ENCODE data around the gene TTLL10. TPM values are rescaled to one million over a fixed set of nuclear protein-coding genes. Genes with fewer than 3 reads are reported as not detected.

TTLL10 gene
- total RNA-seq, 3 donors from 2014 or later (not counting 1 experiment from before 2014, with no cell fraction given), result 0.23 to 1.7 (median 1.7) TPM

DNA sequence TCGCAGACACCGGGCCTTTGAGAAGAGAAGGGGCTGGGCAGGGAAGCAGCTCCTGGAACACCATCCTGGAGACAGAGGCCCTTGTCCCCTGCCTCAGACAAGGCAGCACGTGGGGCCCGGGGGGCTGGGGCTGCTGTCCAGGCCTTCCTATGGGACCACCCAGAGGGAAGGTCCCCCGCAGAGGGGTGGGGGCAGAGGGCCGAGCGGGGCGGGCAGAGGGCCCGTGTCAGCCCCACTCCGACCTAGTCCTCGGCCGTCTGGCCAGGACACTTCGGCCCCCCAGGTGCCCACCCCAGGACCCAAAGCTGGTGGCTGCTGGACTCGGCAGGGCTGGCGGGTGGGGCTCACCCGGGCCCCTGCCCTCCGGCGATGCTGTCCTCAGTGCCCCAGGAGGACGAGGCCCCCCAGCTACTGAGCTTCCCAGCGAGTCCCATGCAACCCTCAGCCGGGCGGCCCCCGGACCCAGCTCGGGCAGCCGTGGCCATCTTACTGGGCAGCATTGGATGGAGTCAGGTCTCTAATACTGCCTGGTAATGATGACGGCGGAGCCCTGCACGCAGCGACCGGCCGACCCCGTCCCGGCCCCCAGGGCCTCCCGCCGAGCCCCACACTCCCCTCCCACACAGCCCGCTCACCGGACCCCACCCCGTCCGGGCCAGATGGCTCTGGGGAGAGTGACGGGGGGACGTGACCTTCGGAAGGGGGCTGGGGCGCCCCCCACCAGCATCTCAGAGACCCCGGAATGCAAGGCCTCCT lies 6.9 kb upstream of the TTLL10 start:
- no peaks in the 10 kb centered on the region for H3K9me3 Mint-ChIP-seq
- no peak for TF ChIP-seq CTCF (IDR thresholded peaks at IDR 0.05)
- H3K36me3 ChIP-seq (ENCODE audit: control insufficient read depth, insufficient read depth, low read length), result no peaks in the 10 kb centered on the region
- no peaks in the 10 kb centered on the region for H3K9me3 ChIP-seq (ENCODE audit: control insufficient read depth, insufficient read depth, low read length)
- intact Hi-C loops (cut with micrococcal nuclease), result no loop called here
- no peak for DNase-seq
- no peak for ATAC-seq
- no peak overlapping the region for H3K4me3 Mint-ChIP-seq
- WGBS (ENCODE audit: insufficient coverage), result 88% methylated on average over 44 of the region's 44 CpGs
- peak overlapping the region in 1 of 2 donors; percentile 85 for H3K27ac Mint-ChIP-seq
- H3K27ac ChIP-seq (ENCODE audit: low read length), result no peak overlapping the region
- peaks cover 0 to 8% of the 10 kb centered on the region in 2 donors for H3K27me3 Mint-ChIP-seq (ENCODE audit: low read depth in 2 of 2)
- H3K36me3 Mint-ChIP-seq, result no peaks in the 10 kb centered on the region
- peaks cover 8% of the 10 kb centered on the region for H3K27me3 ChIP-seq (ENCODE audit: control insufficient read depth, insufficient read depth, low read length)
- no peak overlapping the region for H3K4me3 ChIP-seq (ENCODE audit: low read length)
- peaks cover 65% of the 10 kb centered on the region for H3K4me1 ChIP-seq (ENCODE audit: control insufficient read depth, insufficient read depth, low read length)
- H3K4me1 Mint-ChIP-seq, result peaks cover 7 to 11% of the 10 kb centered on the region in 2 donors

GRCh38 chr1:1167398-1167821 lies 6.3 kb upstream of the TTLL10 start:
- no peak for DNase-seq

GRCh38 chr1:1167841-1168450 lies 5.7 kb upstream of the TTLL10 start:
- no peak overlapping the region for H3K27ac ChIP-seq (ENCODE audit: low read length)
- Mint-ChIP-seq H3K9me3 (no peaks in the 10 kb centered on the region), H3K36me3 (no peaks in the 10 kb centered on the region), H3K27me3 (ENCODE audit: low read depth in 2 of 2) (peaks cover 0 to 16% of the 10 kb centered on the region in 2 donors), H3K4me1 (peaks cover 11 to 18% of the 10 kb centered on the region in 2 donors), H3K4me3 (no peak overlapping the region), H3K27ac (no peak overlapping the region)
- peaks cover 8% of the 10 kb centered on the region for H3K27me3 ChIP-seq (ENCODE audit: control insufficient read depth, insufficient read depth, low read length)
- no peak for TF ChIP-seq CTCF (IDR thresholded peaks at IDR 0.05)
- no peak overlapping the region for H3K4me3 ChIP-seq (ENCODE audit: low read length)
- ATAC-seq, result no peak
- WGBS (ENCODE audit: insufficient coverage), result 91% methylated on average over 36 of the region's 36 CpGs
- intact Hi-C loops (cut with micrococcal nuclease), result no loop called here
- peaks cover 75% of the 10 kb centered on the region for H3K4me1 ChIP-seq (ENCODE audit: control insufficient read depth, insufficient read depth, low read length)
- H3K9me3 ChIP-seq (ENCODE audit: control insufficient read depth, insufficient read depth, low read length), result no peaks in the 10 kb centered on the region
- H3K36me3 ChIP-seq (ENCODE audit: control insufficient read depth, insufficient read depth, low read length), result no peaks in the 10 kb centered on the region
- no peak for DNase-seq

More at GRCh38 chr1:1167398-1167821, 6.3 kb upstream of the TTLL10 start:
- intact Hi-C loops (cut with micrococcal nuclease), result no loop called here
- no peak for TF ChIP-seq CTCF (IDR thresholded peaks at IDR 0.05)
- H3K4me1 ChIP-seq (ENCODE audit: control insufficient read depth, insufficient read depth, low read length), result peaks cover 71% of the 10 kb centered on the region
- ATAC-seq, result no peak
- peaks cover 11 to 17% of the 10 kb centered on the region in 2 donors for H3K4me1 Mint-ChIP-seq
- no peaks in the 10 kb centered on the region for H3K9me3 Mint-ChIP-seq
- H3K27me3 ChIP-seq (ENCODE audit: control insufficient read depth, insufficient read depth, low read length), result peaks cover 8% of the 10 kb centered on the region
- no peaks in the 10 kb centered on the region for H3K36me3 Mint-ChIP-seq
- no peak overlapping the region for H3K27ac Mint-ChIP-seq
- no peak overlapping the region for H3K4me3 ChIP-seq (ENCODE audit: low read length)
- peaks cover 0 to 13% of the 10 kb centered on the region in 2 donors for H3K27me3 Mint-ChIP-seq (ENCODE audit: low read depth in 2 of 2)
- H3K27ac ChIP-seq (ENCODE audit: low read length), result no peak overlapping the region
- 83% methylated on average over 20 of the region's 20 CpGs for WGBS (ENCODE audit: insufficient coverage)
- no peak overlapping the region for H3K4me3 Mint-ChIP-seq
- H3K36me3 ChIP-seq (ENCODE audit: control insufficient read depth, insufficient read depth, low read length), result no peaks in the 10 kb centered on the region
- H3K9me3 ChIP-seq (ENCODE audit: control insufficient read depth, insufficient read depth, low read length), result no peaks in the 10 kb centered on the region

All from natural killer cell (primary cell).